HG02678 (cell line): Measurements from ENCODE around the gene TTC28.

Experiments
- ATAC-seq: cut with Tn5 transposase; IDR thresholded peaks from one replicate; pipeline ENCODE4 v1.9.1; 2021; ENCODE audit warnings: mild to moderate bottlenecking, moderate library complexity; ENCODE audit not compliant: unreplicated experiment

Gene TTC28

GRCh38 chr22:27998511-27999410 is 680.9 kb downstream of the TTC28 start:
- ATAC-seq, result no peak

GRCh38 chr22:27997538-27997937 is 682.1 kb downstream of the TTC28 start:
- ATAC-seq, result no peak

- no peak for ATAC-seq
These were observed 682.7 kb downstream of the TTC28 start for GRCh38 chr22:27996981-27997380.

GRCh38 chr22:27996529-27996925 is 683.1 kb downstream of the TTC28 start:
- no peak for ATAC-seq

GRCh38 chr22:27995801-27996528 is 683.7 kb downstream of the TTC28 start:
- ATAC-seq, result no peak

GRCh38 chr22:27994481-27995331 is 684.9 kb downstream of the TTC28 start:
- no peak for ATAC-seq

GRCh38 chr22:27993774-27994350 is 685.8 kb downstream of the TTC28 start:
- no peak for ATAC-seq

- ATAC-seq, result no peak
These were observed 686.4 kb downstream of the TTC28 start for GRCh38 chr22:27993201-27993635.

GRCh38 chr22:27992294-27993165 is 687.1 kb downstream of the TTC28 start:
- no peak for ATAC-seq

GRCh38 chr22:27991586-27992293 is 687.9 kb downstream of the TTC28 start:
- ATAC-seq, result no peak

GRCh38 chr22:27990879-27991278 is 688.8 kb downstream of the TTC28 start:
- no peak for ATAC-seq

GRCh38 chr22:27990451-27990840 is 689.2 kb downstream of the TTC28 start:
- no peak for ATAC-seq

- no peak for ATAC-seq
These were observed 689.7 kb downstream of the TTC28 start for GRCh38 chr22:27989758-27990450.

GRCh38 chr22:27988704-27989103 is 690.9 kb downstream of the TTC28 start:
- ATAC-seq, result no peak

- no peak for ATAC-seq
These were observed 692.1 kb downstream of the TTC28 start for GRCh38 chr22:27987557-27987956.

- ATAC-seq, result no peak
These were observed 692.7 kb downstream of the TTC28 start for GRCh38 chr22:27986937-27987336.

GRCh38 chr22:27986459-27986858 is 693.2 kb downstream of the TTC28 start:
- no peak for ATAC-seq
